Measurements from ENCODE around the gene DISP1.
"Not testable (repeated sequence)": the region's sequence is repeated elsewhere in the genome, so short reads cannot be mapped to it uniquely, and the experiment has no call there.

Gene DISP1

GRCh38 chr1:222820171-222820712 is 5.4 kb downstream of the DISP1 start:
- H3K9me3 Mint-ChIP-seq, result no peaks in the 10 kb centered on the region
- H3K27ac Mint-ChIP-seq, result no peak overlapping the region
- H3K4me1 Mint-ChIP-seq (ENCODE audit: low read depth), result peaks cover 49% of the 10 kb centered on the region
- no peak overlapping the region for H3K4me3 Mint-ChIP-seq
- no peaks in the 10 kb centered on the region for H3K27me3 Mint-ChIP-seq
- peaks cover 5% of the 10 kb centered on the region for H3K36me3 Mint-ChIP-seq (ENCODE audit: low read depth)

GRCh38 chr1:222821239-222821638 is 6.4 kb downstream of the DISP1 start:
- Mint-ChIP-seq H3K9me3 (no peaks in the 10 kb centered on the region), H3K4me3 (no peak overlapping the region), H3K4me1 (ENCODE audit: low read depth) (peaks cover 40% of the 10 kb centered on the region), H3K27ac (no peak overlapping the region), H3K27me3 (no peaks in the 10 kb centered on the region), H3K36me3 (ENCODE audit: low read depth) (peaks cover 5% of the 10 kb centered on the region)

- Mint-ChIP-seq H3K4me1 (ENCODE audit: low read depth) (peaks cover 18% of the 10 kb centered on the region), H3K27ac (no peak overlapping the region)
Measured at GRCh38 chr1:222823695-222824094, 8.9 kb downstream of the DISP1 start.

GRCh38 chr1:222824641-222825040 is 9.8 kb downstream of the DISP1 start:
- Mint-ChIP-seq H3K36me3 (ENCODE audit: low read depth) (peaks cover 9% of the 10 kb centered on the region), H3K27me3 (no peaks in the 10 kb centered on the region), H3K27ac (no peak overlapping the region), H3K9me3 (no peaks in the 10 kb centered on the region), H3K4me1 (ENCODE audit: low read depth) (peaks cover 14% of the 10 kb centered on the region), H3K4me3 (no peak overlapping the region)

More at GRCh38 chr1:222823695-222824094, 8.9 kb downstream of the DISP1 start:
- Mint-ChIP-seq H3K4me3 (no peak overlapping the region), H3K27me3 (no peaks in the 10 kb centered on the region), H3K36me3 (ENCODE audit: low read depth) (peaks cover 9% of the 10 kb centered on the region), H3K9me3 (no peaks in the 10 kb centered on the region)

- H3K4me3 Mint-ChIP-seq, result no peak overlapping the region
- no peaks in the 10 kb centered on the region for H3K9me3 Mint-ChIP-seq
- H3K4me1 Mint-ChIP-seq (ENCODE audit: low read depth), result peaks cover 4% of the 10 kb centered on the region
- peaks cover 5% of the 10 kb centered on the region for H3K36me3 Mint-ChIP-seq (ENCODE audit: low read depth)
- no peak overlapping the region for H3K27ac Mint-ChIP-seq
- no peaks in the 10 kb centered on the region for H3K27me3 Mint-ChIP-seq
Measured at GRCh38 chr1:222828939-222829338, 14.1 kb downstream of the DISP1 start.

- Mint-ChIP-seq H3K4me3 (no peak overlapping the region), H3K9me3 (no peaks in the 10 kb centered on the region), H3K27ac (no peak overlapping the region), H3K4me1 (ENCODE audit: low read depth) (peaks cover 4% of the 10 kb centered on the region), H3K36me3 (ENCODE audit: low read depth) (peaks cover 5% of the 10 kb centered on the region), H3K27me3 (no peaks in the 10 kb centered on the region)
Measured at GRCh38 chr1:222829868-222830267, 15.0 kb downstream of the DISP1 start.

GRCh38 chr1:222833356-222833876 is 18.6 kb downstream of the DISP1 start:
- peaks cover 17% of the 10 kb centered on the region for H3K36me3 Mint-ChIP-seq (ENCODE audit: low read depth)
- H3K27ac Mint-ChIP-seq, result peak overlapping the region; percentile 19

GRCh38 chr1:222843469-222844410 is 28.9 kb downstream of the DISP1 start:
- no peaks in the 10 kb centered on the region for H3K4me1 Mint-ChIP-seq (ENCODE audit: low read depth)
- H3K4me3 Mint-ChIP-seq, result no peak overlapping the region
- no peaks in the 10 kb centered on the region for H3K9me3 Mint-ChIP-seq
- no peak overlapping the region for H3K27ac Mint-ChIP-seq
- peaks cover 13% of the 10 kb centered on the region for H3K36me3 Mint-ChIP-seq (ENCODE audit: low read depth)
- H3K27me3 Mint-ChIP-seq, result no peaks in the 10 kb centered on the region

More at GRCh38 chr1:222833356-222833876, 18.6 kb downstream of the DISP1 start:
- H3K4me1 Mint-ChIP-seq (ENCODE audit: low read depth), result peaks cover 4% of the 10 kb centered on the region
- H3K27me3 Mint-ChIP-seq, result no peaks in the 10 kb centered on the region
- H3K9me3 Mint-ChIP-seq, result no peaks in the 10 kb centered on the region
- no peak overlapping the region for H3K4me3 Mint-ChIP-seq

GRCh38 chr1:222844411-222844779 is 29.6 kb downstream of the DISP1 start:
- Mint-ChIP-seq H3K4me1 (ENCODE audit: low read depth) (no peaks in the 10 kb centered on the region), H3K27me3 (no peaks in the 10 kb centered on the region), H3K4me3 (no peak overlapping the region), H3K27ac (no peak overlapping the region), H3K9me3 (no peaks in the 10 kb centered on the region), H3K36me3 (ENCODE audit: low read depth) (peaks cover 10% of the 10 kb centered on the region)

- Mint-ChIP-seq H3K27ac (no peak overlapping the region), H3K4me1 (ENCODE audit: low read depth) (peaks cover 5% of the 10 kb centered on the region), H3K9me3 (no peaks in the 10 kb centered on the region), H3K27me3 (no peaks in the 10 kb centered on the region), H3K36me3 (ENCODE audit: low read depth) (peaks cover 9% of the 10 kb centered on the region), H3K4me3 (no peak overlapping the region)
Measured at GRCh38 chr1:222845763-222846162, 30.9 kb downstream of the DISP1 start.

- peaks cover 34% of the 10 kb centered on the region for H3K36me3 Mint-ChIP-seq (ENCODE audit: low read depth)
- not testable (repeated sequence) for H3K27me3 Mint-ChIP-seq; H3K4me3 Mint-ChIP-seq; H3K9me3 Mint-ChIP-seq; H3K4me1 Mint-ChIP-seq (ENCODE audit: low read depth); H3K27ac Mint-ChIP-seq
Measured at GRCh38 chr1:222850550-222850949, 35.7 kb downstream of the DISP1 start.

- Mint-ChIP-seq H3K4me3 (no peak overlapping the region), H3K4me1 (ENCODE audit: low read depth) (peaks cover 5% of the 10 kb centered on the region), H3K27ac (no peak overlapping the region), H3K27me3 (no peaks in the 10 kb centered on the region), H3K9me3 (peaks cover 6% of the 10 kb centered on the region), H3K36me3 (ENCODE audit: low read depth) (peaks cover 33% of the 10 kb centered on the region)
Measured at GRCh38 chr1:222852326-222852725, 37.5 kb downstream of the DISP1 start.

GRCh38 chr1:222861062-222861461 is 46.2 kb downstream of the DISP1 start:
- no peak overlapping the region for H3K4me3 Mint-ChIP-seq
- H3K27me3 Mint-ChIP-seq, result no peaks in the 10 kb centered on the region
- peak overlapping the region; percentile 29 for H3K27ac Mint-ChIP-seq
- peaks cover 21% of the 10 kb centered on the region for H3K36me3 Mint-ChIP-seq (ENCODE audit: low read depth)
- no peaks in the 10 kb centered on the region for H3K9me3 Mint-ChIP-seq
- peaks cover 9% of the 10 kb centered on the region for H3K4me1 Mint-ChIP-seq (ENCODE audit: low read depth)
